Measurements from ENCODE around the gene TMEM178B. TPM values are rescaled to one million over a fixed set of nuclear protein-coding genes. Genes with fewer than 3 reads are reported as not detected.

TMEM178B gene
- total RNA-seq, 3 donors from 2014 or later (not counting 1 experiment from before 2014, with no cell fraction given) = not detected

DNA sequence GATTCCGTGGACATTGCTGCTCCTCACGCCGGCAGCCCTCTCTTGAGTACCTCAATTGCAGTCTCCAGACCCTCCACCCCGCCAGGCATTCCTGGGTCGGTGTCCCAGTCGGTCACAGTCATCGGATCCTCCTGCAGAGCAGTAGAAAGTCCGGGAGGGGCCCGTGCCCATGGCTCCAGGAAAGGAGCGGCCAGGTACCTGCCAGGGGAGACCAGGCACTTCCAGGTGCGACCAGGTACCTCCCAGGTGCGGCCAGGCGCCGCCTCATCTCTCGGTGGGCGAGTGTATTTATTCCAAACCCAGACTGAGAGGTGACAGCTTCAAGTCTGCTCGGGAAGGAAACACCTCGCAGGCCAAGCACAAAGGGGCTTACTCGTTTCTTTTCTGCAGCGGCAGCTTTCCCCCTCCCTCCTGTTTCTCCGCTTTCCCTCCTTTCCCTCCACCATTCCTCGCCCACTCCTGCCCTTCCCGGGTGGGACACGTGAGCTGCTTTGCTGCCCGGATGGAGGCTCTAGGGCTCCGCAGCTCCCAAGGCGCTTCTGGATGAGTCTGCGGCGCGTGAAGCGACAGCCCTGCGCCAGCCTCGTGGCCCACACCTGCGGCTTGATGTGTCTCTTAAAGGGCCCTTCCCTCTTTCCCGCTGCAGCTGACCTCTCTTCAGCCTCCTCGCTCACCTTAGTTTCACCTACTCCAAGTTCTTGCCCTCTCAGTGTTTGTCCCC, 438.0 kb downstream of the TMEM178B start:
- intact Hi-C loops (cut with micrococcal nuclease) = no loop called here
- Histone ChIP-seq H3K9me3 (ENCODE audit: control insufficient read depth, insufficient read depth, low read length) (no peaks in the 10 kb centered on the region), H3K27me3 (ENCODE audit: control insufficient read depth, insufficient read depth, low read length) (peaks cover 24% of the 10 kb centered on the region), H3K4me3 (ENCODE audit: low read length) (no peak overlapping the region), H3K27ac (ENCODE audit: low read length) (no peak overlapping the region), H3K4me1 (ENCODE audit: control insufficient read depth, insufficient read depth, low read length) (peaks cover 9% of the 10 kb centered on the region), H3K36me3 (ENCODE audit: control insufficient read depth, insufficient read depth, low read length) (no peaks in the 10 kb centered on the region)
- TF ChIP-seq, protein P1, sequence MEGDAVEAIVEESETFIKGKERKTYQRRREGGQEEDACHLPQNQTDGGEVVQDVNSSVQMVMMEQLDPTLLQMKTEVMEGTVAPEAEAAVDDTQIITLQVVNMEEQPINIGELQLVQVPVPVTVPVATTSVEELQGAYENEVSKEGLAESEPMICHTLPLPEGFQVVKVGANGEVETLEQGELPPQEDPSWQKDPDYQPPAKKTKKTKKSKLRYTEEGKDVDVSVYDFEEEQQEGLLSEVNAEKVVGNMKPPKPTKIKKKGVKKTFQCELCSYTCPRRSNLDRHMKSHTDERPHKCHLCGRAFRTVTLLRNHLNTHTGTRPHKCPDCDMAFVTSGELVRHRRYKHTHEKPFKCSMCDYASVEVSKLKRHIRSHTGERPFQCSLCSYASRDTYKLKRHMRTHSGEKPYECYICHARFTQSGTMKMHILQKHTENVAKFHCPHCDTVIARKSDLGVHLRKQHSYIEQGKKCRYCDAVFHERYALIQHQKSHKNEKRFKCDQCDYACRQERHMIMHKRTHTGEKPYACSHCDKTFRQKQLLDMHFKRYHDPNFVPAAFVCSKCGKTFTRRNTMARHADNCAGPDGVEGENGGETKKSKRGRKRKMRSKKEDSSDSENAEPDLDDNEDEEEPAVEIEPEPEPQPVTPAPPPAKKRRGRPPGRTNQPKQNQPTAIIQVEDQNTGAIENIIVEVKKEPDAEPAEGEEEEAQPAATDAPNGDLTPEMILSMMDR (IDR thresholded peaks at IDR 0.05) = no peak
- peak in 1 of 3 donors; percentile 51 for ATAC-seq
- H3K27ac Mint-ChIP-seq = peak overlapping the region in 1 of 2 donors; percentile 17
- H3K4me1 Mint-ChIP-seq = peaks cover 13 to 18% of the 10 kb centered on the region in 2 donors
- peaks cover 51 to 70% of the 10 kb centered on the region in 2 donors for H3K27me3 Mint-ChIP-seq (ENCODE audit: low read depth in 2 of 2)
- H3K9me3 Mint-ChIP-seq = peaks cover 2 to 3% of the 10 kb centered on the region in 2 donors
- 4% methylated on average over 36 of the region's 36 CpGs for WGBS (ENCODE audit: insufficient coverage)
- peak overlapping the region; percentile 55 for H3K4me3 Mint-ChIP-seq
- H3K36me3 Mint-ChIP-seq = no peaks in the 10 kb centered on the region
- no peak for DNase-seq

DNA sequence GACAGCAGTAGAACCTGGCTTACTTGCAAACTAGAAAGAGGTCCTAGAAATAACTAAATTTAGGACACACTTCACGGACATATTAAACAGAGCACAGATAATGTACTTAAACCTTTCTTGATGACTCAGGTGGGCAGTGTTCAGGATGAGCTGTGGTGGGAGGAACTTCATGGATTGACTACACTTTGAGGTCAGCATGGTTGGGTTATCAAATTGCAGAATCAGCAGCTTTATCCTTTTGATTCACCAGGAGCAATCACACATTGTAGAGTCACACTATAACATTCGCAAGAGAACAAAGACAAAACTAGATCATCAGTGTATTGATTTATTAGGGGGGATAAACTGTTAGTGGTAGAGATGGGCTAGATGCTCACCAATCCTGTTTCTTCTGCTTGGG, 438.7 kb downstream of the TMEM178B start:
- H3K4me1 Mint-ChIP-seq = peaks cover 13 to 18% of the 10 kb centered on the region in 2 donors
- DNase-seq (no peak), ATAC-seq (no peak)
- H3K4me3 Mint-ChIP-seq = peak overlapping the region; percentile 55
- TF ChIP-seq, protein P1 (IDR thresholded peaks at IDR 0.05) = no peak
- peaks cover 56 to 76% of the 10 kb centered on the region in 2 donors for H3K27me3 Mint-ChIP-seq (ENCODE audit: low read depth in 2 of 2)
- H3K4me3 ChIP-seq (ENCODE audit: low read length) = no peak overlapping the region
- no peaks in the 10 kb centered on the region for H3K36me3 ChIP-seq (ENCODE audit: control insufficient read depth, insufficient read depth, low read length)
- no CpG with 5 or more reads among the region's 2 CpGs for WGBS (ENCODE audit: insufficient coverage)
- peaks cover 9% of the 10 kb centered on the region for H3K4me1 ChIP-seq (ENCODE audit: control insufficient read depth, insufficient read depth, low read length)
- peaks cover 24% of the 10 kb centered on the region for H3K27me3 ChIP-seq (ENCODE audit: control insufficient read depth, insufficient read depth, low read length)
- no peaks in the 10 kb centered on the region for H3K36me3 Mint-ChIP-seq
- H3K9me3 Mint-ChIP-seq = peaks cover 2 to 3% of the 10 kb centered on the region in 2 donors
- intact Hi-C loops (cut with micrococcal nuclease) = no loop called here
- H3K27ac ChIP-seq (ENCODE audit: low read length) = no peak overlapping the region
- peak overlapping the region in 1 of 2 donors; percentile 17 for H3K27ac Mint-ChIP-seq
- H3K9me3 ChIP-seq (ENCODE audit: control insufficient read depth, insufficient read depth, low read length) = no peaks in the 10 kb centered on the region

DNA sequence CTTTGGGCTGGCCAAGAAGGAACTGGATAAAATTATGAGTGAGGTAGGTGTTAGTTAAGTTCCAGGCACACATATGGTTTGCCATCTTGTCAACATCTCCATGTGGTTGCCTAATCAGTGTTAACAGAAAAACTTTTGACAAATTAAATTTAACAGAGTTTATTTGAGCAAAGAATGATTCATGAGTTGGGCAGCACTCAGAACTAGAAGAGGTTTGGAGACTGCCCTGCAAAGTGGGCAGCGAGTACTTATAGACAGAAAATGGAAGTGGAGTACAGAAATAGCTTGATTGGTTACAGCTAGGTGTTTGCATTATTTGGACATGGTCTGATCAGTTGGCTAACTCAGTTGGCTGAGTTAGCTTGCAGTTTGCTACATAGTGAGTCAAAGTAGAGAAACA, 439.9 kb downstream of the TMEM178B start:
- TF ChIP-seq, protein P1 (IDR thresholded peaks at IDR 0.05) = no peak
- 88% methylated on average over 1 of the region's 1 CpG for WGBS (ENCODE audit: insufficient coverage)
- no peak overlapping the region for H3K4me3 Mint-ChIP-seq
- H3K4me3 ChIP-seq (ENCODE audit: low read length) = no peak overlapping the region
- ATAC-seq = no peak
- no peak overlapping the region for H3K27ac ChIP-seq (ENCODE audit: low read length)
- intact Hi-C loops (cut with micrococcal nuclease) = no loop called here
- peaks cover 54 to 73% of the 10 kb centered on the region in 2 donors for H3K27me3 Mint-ChIP-seq (ENCODE audit: low read depth in 2 of 2)
- H3K27ac Mint-ChIP-seq = no peak overlapping the region
- H3K27me3 ChIP-seq (ENCODE audit: control insufficient read depth, insufficient read depth, low read length) = peaks cover 24% of the 10 kb centered on the region
- no peak for DNase-seq
- peaks cover 13 to 18% of the 10 kb centered on the region in 2 donors for H3K4me1 Mint-ChIP-seq
- no peaks in the 10 kb centered on the region for H3K9me3 ChIP-seq (ENCODE audit: control insufficient read depth, insufficient read depth, low read length)
- no peaks in the 10 kb centered on the region for H3K36me3 Mint-ChIP-seq
- H3K36me3 ChIP-seq (ENCODE audit: control insufficient read depth, insufficient read depth, low read length) = no peaks in the 10 kb centered on the region
- H3K4me1 ChIP-seq (ENCODE audit: control insufficient read depth, insufficient read depth, low read length) = peaks cover 9% of the 10 kb centered on the region
- H3K9me3 Mint-ChIP-seq = peaks cover 2 to 3% of the 10 kb centered on the region in 2 donors

All from natural killer cell (primary cell).